Measurements from ENCODE around the gene ZBTB45.

ZBTB45 gene

DNA sequence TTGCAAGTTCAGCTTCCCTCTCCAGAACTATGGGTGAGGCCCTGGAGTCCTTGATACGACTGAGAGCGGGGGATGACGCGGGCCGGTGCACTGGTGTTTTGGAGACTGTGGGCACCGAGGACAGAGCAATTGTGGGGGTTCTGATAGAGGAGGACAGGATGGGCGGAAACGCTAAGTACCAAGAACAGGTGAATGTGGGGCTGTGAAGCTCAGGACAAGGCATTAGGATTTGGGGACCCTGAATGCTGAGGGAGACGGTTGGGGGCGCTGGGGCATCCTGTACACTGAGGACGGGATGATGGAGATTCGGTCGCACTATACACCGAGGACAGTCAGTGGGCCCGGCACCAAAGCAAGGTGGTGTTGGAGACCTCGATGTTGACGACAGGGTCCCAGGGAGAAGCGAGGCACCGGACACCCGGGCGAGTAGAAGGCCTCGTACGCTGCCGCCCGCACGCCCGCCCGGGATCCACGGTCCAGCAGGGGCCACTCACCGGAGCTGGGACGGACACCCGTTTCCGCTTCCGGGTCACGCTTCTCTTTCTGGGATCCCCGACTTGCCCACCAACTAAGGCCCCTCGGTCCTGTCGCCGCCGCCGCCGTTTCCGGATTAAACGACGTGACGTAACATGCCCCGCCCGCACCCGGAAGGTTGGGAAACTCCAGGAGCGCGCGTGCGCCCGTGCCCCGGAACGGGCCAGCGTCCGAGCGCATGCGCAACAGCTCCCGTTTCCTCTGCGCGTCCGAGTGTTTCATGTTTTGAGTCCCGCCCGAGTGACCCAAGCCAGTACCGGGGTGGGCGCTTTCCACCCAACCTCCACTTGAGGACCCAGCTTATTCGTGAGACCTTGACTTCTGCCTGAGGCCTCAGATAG is 35.1 kb upstream of the ZBTB45 start, which contains the start of gene CHMP2A:
TSS of gene CHMP2A (minus strand) at position 612 of the 875 bp plus-strand sequence. CDS start 893 bp downstream, outside the sequence.
- no peaks in the 10 kb centered on the region for H3K27me3 ChIP-seq (ENCODE audit: control insufficient read depth in 2 of 2, insufficient read depth in 2 of 2, low read length in 2 of 2)
- H3K9ac ChIP-seq (ENCODE audit: low read depth in 1 of 2, low read length in 2 of 2), result peak within 1 kb of the TSS; percentile 96 to 98
- H3K27ac ChIP-seq (ENCODE audit: low read depth in 2 of 2, low read length in 2 of 2), result peak within 1 kb of the TSS; percentile 95 to 97
- peaks cover 36 to 37% of the 10 kb centered on the region in 2 donors for H3K4me1 ChIP-seq (ENCODE audit: control insufficient read depth in 2 of 2, insufficient read depth in 2 of 2, low read length in 2 of 2)
- H3K4me3 ChIP-seq (ENCODE audit: low read length in 2 of 2), result peak within 1 kb of the TSS; percentile 97 to 99
- no peaks in the 10 kb centered on the region for H3K9me3 ChIP-seq (ENCODE audit: control insufficient read depth in 2 of 2, low read length in 2 of 2)
- H3K36me3 ChIP-seq (ENCODE audit: control insufficient read depth in 2 of 2, insufficient read depth in 2 of 2, low read length in 2 of 2), result peaks cover 41 to 42% of the 10 kb centered on the region in 2 donors

DNA sequence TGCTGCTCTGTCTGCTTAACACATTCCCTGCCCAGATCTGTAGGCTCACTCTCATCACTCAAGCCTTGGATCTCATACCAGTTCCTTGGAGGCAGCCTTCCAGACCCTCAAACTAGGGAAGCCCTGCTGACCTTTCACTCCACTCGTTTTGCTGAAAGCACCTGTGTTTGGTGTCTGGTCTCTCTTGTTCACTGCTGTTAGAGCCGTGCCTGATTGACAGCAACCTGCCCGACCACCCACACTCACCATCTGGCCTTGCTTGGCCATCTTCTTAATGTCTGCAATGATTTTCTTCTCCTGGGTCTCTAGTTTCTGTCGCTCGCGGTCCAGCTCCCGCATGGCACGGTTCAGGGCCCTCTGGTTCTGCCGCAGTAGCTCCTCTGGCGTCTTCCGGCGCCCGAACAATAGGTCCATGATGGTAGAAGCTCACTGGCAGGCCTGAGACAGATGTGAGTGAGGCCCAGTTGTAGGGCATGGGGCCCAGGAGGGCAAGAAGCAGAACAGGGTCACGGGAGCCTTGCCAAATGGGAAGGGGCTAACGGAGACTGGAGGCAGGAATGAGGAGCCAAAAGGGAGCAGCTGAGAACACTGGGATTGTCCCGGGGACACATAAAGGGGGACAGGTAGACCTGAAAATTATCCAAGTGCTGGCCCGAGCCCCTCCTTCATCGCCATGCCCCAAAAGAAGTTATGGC is 34.3 kb upstream of the ZBTB45 start:
- H3K9ac ChIP-seq (ENCODE audit: low read depth in 1 of 2, low read length in 2 of 2), result peak overlapping the region; percentile 96 to 98
- peaks cover 33 to 35% of the 10 kb centered on the region in 2 donors for H3K4me1 ChIP-seq (ENCODE audit: control insufficient read depth in 2 of 2, insufficient read depth in 2 of 2, low read length in 2 of 2)
- peak overlapping the region; percentile 97 to 99 for H3K4me3 ChIP-seq (ENCODE audit: low read length in 2 of 2)
- peak overlapping the region; percentile 95 to 97 for H3K27ac ChIP-seq (ENCODE audit: low read depth in 2 of 2, low read length in 2 of 2)
- H3K9me3 ChIP-seq (ENCODE audit: control insufficient read depth in 2 of 2, low read length in 2 of 2), result no peaks in the 10 kb centered on the region
- peaks cover 48 to 49% of the 10 kb centered on the region in 2 donors for H3K36me3 ChIP-seq (ENCODE audit: control insufficient read depth in 2 of 2, insufficient read depth in 2 of 2, low read length in 2 of 2)
- no peaks in the 10 kb centered on the region for H3K27me3 ChIP-seq (ENCODE audit: control insufficient read depth in 2 of 2, insufficient read depth in 2 of 2, low read length in 2 of 2)

DNA sequence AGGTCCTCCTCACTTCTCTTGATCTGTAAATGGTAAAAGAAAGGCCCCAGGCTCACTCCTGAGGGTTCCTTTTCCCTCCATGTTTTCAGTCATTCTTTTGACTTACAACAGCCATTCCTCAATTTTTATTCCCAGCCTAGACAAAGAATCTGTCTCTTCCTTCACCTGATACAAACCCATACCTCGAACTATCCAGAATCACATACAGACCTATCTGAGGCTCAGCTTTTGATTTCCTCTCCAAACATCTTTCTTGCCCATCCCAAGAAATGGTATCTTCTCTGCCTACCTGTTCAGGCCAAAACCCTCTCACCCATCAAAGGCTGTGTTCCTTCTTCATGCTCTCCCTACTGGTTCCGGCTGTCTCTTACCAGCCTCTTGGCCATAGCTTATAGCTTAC is 33.0 kb upstream of the ZBTB45 start:
- Histone ChIP-seq H3K9me3 (ENCODE audit: control insufficient read depth in 2 of 2, low read length in 2 of 2) (no peaks in the 10 kb centered on the region), H3K36me3 (ENCODE audit: control insufficient read depth in 2 of 2, insufficient read depth in 2 of 2, low read length in 2 of 2) (peaks cover 60 to 62% of the 10 kb centered on the region in 2 donors), H3K4me1 (ENCODE audit: control insufficient read depth in 2 of 2, insufficient read depth in 2 of 2, low read length in 2 of 2) (peaks cover 31 to 34% of the 10 kb centered on the region in 2 donors)

DNA sequence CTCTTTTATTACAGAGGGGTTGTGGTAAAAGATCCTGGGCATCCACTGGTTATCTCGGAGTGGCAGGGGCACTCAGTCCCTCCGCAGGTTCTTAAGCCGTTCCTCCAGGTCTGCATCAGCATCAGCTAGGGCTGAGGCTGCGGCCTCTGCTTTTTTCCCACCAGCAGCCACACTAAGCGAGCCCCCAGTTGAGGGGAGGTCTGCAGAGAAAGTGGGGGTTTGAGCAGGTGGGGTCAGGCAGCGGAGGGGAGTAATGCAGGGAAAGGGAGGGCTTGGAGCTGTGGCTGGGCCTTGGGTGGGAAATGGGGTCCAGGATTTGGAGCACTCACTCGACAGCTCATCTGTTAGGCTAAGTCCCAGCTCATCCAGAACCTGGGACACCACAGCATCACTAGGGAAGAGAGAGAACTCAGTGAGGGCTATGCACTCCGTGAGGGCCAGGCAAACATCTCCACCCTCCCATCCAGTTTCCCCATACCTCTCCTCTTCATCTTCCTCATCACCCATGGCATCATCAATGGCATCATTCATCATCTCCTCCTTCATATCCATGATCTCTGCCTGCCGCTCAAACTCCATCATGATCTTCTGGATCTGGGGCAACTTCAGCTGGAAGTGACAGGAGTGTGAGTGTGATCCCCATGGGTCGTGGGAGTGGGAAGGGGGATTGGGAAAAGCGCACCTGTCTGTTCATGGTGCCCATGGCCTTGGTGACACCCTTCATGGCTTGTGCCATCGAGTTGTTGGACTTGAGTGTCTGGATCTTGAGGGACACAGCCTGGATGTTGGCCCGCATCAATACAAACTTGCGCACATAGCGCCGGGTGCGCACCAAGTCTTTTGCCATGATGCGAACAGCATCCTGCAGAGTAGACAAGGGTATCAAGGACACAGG is 32.2 kb upstream of the ZBTB45 start:
- no peaks in the 10 kb centered on the region for H3K9me3 ChIP-seq (ENCODE audit: control insufficient read depth in 2 of 2, low read length in 2 of 2)
- H3K9ac ChIP-seq (ENCODE audit: low read depth in 1 of 2, low read length in 2 of 2), result no peak overlapping the region
- H3K4me1 ChIP-seq (ENCODE audit: control insufficient read depth in 2 of 2, insufficient read depth in 2 of 2, low read length in 2 of 2), result peaks cover 23 to 25% of the 10 kb centered on the region in 2 donors
- peaks cover 66 to 69% of the 10 kb centered on the region in 2 donors for H3K36me3 ChIP-seq (ENCODE audit: control insufficient read depth in 2 of 2, insufficient read depth in 2 of 2, low read length in 2 of 2)
- H3K27ac ChIP-seq (ENCODE audit: low read depth in 2 of 2, low read length in 2 of 2), result no peak overlapping the region
- H3K4me3 ChIP-seq (ENCODE audit: low read length in 2 of 2), result no peak overlapping the region
- no peaks in the 10 kb centered on the region for H3K27me3 ChIP-seq (ENCODE audit: control insufficient read depth in 2 of 2, insufficient read depth in 2 of 2, low read length in 2 of 2)

More for the DNA sequence above, 33.0 kb upstream of the ZBTB45 start:
- H3K27ac ChIP-seq (ENCODE audit: low read depth in 2 of 2, low read length in 2 of 2), result no peak overlapping the region
- H3K4me3 ChIP-seq (ENCODE audit: low read length in 2 of 2), result no peak overlapping the region
- no peaks in the 10 kb centered on the region for H3K27me3 ChIP-seq (ENCODE audit: control insufficient read depth in 2 of 2, insufficient read depth in 2 of 2, low read length in 2 of 2)
- no peak overlapping the region for H3K9ac ChIP-seq (ENCODE audit: low read depth in 1 of 2, low read length in 2 of 2)

DNA sequence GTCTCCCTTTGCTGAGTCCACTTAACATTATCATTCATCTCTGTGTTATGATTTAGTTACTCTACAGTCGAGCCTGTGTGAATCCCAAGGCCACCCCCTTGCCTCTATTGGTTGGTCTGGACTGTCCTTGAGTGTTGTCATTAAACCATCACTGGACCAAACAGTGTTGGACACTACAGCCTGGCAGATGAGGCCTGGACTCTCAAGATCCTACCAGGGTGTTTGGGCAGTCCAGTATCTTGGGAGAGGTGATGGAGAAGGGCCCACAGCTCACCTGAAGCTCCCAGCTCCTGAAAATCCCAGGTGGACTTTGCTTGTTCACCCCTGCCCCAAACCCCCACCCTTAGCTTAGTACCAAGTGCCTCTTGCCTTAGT is 31.5 kb upstream of the ZBTB45 start:
- H3K36me3 ChIP-seq (ENCODE audit: control insufficient read depth in 2 of 2, insufficient read depth in 2 of 2, low read length in 2 of 2), result peaks cover 61 to 66% of the 10 kb centered on the region in 2 donors
- H3K4me3 ChIP-seq (ENCODE audit: low read length in 2 of 2), result no peak overlapping the region
- H3K4me1 ChIP-seq (ENCODE audit: control insufficient read depth in 2 of 2, insufficient read depth in 2 of 2, low read length in 2 of 2), result peaks cover 25 to 26% of the 10 kb centered on the region in 2 donors
- no peaks in the 10 kb centered on the region for H3K9me3 ChIP-seq (ENCODE audit: control insufficient read depth in 2 of 2, low read length in 2 of 2)
- H3K27me3 ChIP-seq (ENCODE audit: control insufficient read depth in 2 of 2, insufficient read depth in 2 of 2, low read length in 2 of 2), result no peaks in the 10 kb centered on the region
- H3K27ac ChIP-seq (ENCODE audit: low read depth in 2 of 2, low read length in 2 of 2), result no peak overlapping the region
- H3K9ac ChIP-seq (ENCODE audit: low read depth in 1 of 2, low read length in 2 of 2), result no peak overlapping the region

DNA sequence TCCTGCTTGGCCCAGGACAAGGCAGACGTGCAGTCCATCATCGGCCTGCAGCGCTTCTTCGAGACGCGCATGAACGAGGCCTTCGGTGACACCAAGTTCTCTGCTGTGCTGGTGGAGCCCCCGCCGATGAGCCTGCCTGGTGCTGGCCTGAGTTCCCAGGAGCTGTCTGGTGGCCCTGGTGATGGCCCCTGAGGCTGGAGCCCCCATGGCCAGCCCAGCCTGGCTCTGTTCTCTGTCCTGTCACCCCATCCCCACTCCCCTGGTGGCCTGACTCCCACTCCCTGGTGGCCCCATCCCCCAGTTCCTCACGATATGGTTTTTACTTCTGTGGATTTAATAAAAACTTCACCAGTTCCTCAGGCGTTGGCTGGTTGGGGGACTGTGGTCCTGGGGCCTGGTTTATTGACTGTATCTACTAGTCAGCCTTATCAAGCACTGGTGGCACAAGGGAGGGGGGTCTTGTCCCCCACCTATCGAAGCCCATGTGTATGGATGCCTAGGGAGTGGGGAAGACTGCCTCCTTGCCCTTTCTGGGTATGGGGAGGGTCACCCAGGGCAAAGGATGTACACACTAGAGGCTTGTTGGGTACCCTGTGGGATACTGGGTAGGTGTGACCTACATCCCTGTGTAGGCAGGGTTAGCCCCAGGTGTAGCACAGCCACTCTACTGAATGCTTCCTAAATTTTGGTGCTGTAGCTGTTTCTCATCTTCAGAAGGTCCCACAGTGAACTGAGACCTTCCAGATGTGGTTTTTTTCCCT is 30.9 kb upstream of the ZBTB45 start:
- Histone ChIP-seq H3K27me3 (ENCODE audit: control insufficient read depth in 2 of 2, insufficient read depth in 2 of 2, low read length in 2 of 2) (no peaks in the 10 kb centered on the region), H3K36me3 (ENCODE audit: control insufficient read depth in 2 of 2, insufficient read depth in 2 of 2, low read length in 2 of 2) (peaks cover 58 to 70% of the 10 kb centered on the region in 2 donors), H3K9ac (ENCODE audit: low read depth in 1 of 2, low read length in 2 of 2) (no peak overlapping the region), H3K4me1 (ENCODE audit: control insufficient read depth in 2 of 2, insufficient read depth in 2 of 2, low read length in 2 of 2) (peaks cover 28 to 31% of the 10 kb centered on the region in 2 donors), H3K9me3 (ENCODE audit: control insufficient read depth in 2 of 2, low read length in 2 of 2) (no peaks in the 10 kb centered on the region), H3K27ac (ENCODE audit: low read depth in 2 of 2, low read length in 2 of 2) (no peak overlapping the region), H3K4me3 (ENCODE audit: low read length in 2 of 2) (no peak overlapping the region)

DNA sequence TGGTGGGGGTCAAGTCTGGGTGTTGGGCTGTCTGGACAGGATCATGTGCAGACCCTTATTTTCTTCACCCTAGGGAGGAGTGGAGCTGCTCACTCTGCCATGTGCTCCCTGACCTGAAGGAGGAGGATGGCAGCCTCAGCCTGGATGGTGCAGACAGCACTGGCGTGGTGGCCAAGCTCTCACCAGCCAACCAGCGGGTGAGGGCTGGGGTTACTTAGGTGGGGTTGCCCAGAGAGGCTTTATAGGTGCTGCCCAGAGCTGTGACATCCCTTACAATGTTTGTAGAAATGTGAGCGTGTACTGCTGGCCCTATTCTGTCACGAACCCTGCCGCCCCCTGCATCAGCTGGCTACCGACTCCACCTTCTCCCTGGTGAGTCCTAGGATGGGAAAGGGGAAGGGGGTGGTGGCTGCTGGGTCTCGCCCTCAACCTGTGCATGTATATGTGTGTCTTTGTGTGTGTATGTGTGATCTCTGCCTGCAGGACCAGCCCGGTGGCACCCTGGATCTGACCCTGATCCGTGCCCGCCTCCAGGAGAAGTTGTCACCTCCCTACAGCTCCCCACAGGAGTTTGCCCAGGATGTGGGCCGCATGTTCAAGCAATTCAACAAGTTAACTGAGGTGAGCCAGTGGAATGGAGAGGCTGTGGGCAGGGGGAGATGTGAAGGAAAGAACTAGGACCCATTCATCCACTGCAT is 30.2 kb upstream of the ZBTB45 start:
- no peak overlapping the region for H3K4me3 ChIP-seq (ENCODE audit: low read length in 2 of 2)
- H3K36me3 ChIP-seq (ENCODE audit: control insufficient read depth in 2 of 2, insufficient read depth in 2 of 2, low read length in 2 of 2), result peaks cover 58 to 73% of the 10 kb centered on the region in 2 donors
- H3K4me1 ChIP-seq (ENCODE audit: control insufficient read depth in 2 of 2, insufficient read depth in 2 of 2, low read length in 2 of 2), result peaks cover 26 to 28% of the 10 kb centered on the region in 2 donors
- H3K9me3 ChIP-seq (ENCODE audit: control insufficient read depth in 2 of 2, low read length in 2 of 2), result no peaks in the 10 kb centered on the region
- no peaks in the 10 kb centered on the region for H3K27me3 ChIP-seq (ENCODE audit: control insufficient read depth in 2 of 2, insufficient read depth in 2 of 2, low read length in 2 of 2)
- H3K27ac ChIP-seq (ENCODE audit: low read depth in 2 of 2, low read length in 2 of 2), result no peak overlapping the region
- H3K9ac ChIP-seq (ENCODE audit: low read depth in 1 of 2, low read length in 2 of 2), result no peak overlapping the region

DNA sequence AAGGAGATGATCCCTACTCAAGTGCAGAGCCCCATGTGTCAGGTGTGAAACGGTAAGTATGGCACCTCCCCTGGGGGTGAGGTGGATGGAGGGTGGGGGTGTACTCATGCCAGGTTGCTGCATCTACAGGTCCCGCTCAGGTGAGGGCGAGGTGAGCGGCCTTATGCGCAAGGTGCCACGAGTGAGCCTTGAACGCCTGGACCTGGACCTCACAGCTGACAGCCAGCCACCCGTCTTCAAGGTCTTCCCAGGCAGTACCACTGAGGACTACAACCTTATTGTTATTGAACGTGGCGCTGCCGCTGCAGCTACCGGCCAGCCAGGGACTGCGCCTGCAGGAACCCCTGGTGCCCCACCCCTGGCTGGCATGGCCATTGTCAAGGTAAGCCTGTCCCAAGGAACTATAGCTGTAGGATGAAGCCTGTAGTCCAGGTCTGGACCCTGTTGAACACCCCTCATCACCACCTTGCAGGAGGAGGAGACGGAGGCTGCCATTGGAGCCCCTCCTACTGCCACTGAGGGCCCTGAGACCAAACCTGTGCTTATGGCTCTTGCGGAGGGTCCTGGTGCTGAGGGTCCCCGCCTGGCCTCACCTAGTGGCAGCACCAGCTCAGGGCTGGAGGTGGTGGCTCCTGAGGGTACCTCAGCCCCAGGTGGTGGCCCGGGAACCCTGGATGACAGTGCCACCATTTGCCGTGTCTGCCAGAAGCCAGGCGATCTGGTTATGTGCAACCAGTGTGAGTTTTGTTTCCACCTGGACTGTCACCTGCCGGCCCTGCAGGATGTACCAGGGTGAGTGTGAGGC is 29.5 kb upstream of the ZBTB45 start:
- Histone ChIP-seq H3K9me3 (ENCODE audit: control insufficient read depth in 2 of 2, low read length in 2 of 2) (no peaks in the 10 kb centered on the region), H3K27me3 (ENCODE audit: control insufficient read depth in 2 of 2, insufficient read depth in 2 of 2, low read length in 2 of 2) (no peaks in the 10 kb centered on the region), H3K4me3 (ENCODE audit: low read length in 2 of 2) (no peak overlapping the region), H3K27ac (ENCODE audit: low read depth in 2 of 2, low read length in 2 of 2) (no peak overlapping the region), H3K9ac (ENCODE audit: low read depth in 1 of 2, low read length in 2 of 2) (no peak overlapping the region), H3K4me1 (ENCODE audit: control insufficient read depth in 2 of 2, insufficient read depth in 2 of 2, low read length in 2 of 2) (peaks cover 22 to 23% of the 10 kb centered on the region in 2 donors), H3K36me3 (ENCODE audit: control insufficient read depth in 2 of 2, insufficient read depth in 2 of 2, low read length in 2 of 2) (peaks cover 58 to 73% of the 10 kb centered on the region in 2 donors)

Data from mucosa of rectum (tissue), 2 donors.